DMS153 treated with DMSO at 0.1 percent for 48 hours (cell line): ENCODE results near the gene COL27A1.

Experiments used
- DNase-seq: peaks from one replicate; lab custom pipeline; 2025; ENCODE audit not compliant: unreplicated experiment; lab: John Stamatoyannopoulos, UW

The COL27A1 gene

GRCh38 chr9:114166103-114166470 lies 10.8 kb downstream of the COL27A1 start:
- DNase-seq = no peak

DNA sequence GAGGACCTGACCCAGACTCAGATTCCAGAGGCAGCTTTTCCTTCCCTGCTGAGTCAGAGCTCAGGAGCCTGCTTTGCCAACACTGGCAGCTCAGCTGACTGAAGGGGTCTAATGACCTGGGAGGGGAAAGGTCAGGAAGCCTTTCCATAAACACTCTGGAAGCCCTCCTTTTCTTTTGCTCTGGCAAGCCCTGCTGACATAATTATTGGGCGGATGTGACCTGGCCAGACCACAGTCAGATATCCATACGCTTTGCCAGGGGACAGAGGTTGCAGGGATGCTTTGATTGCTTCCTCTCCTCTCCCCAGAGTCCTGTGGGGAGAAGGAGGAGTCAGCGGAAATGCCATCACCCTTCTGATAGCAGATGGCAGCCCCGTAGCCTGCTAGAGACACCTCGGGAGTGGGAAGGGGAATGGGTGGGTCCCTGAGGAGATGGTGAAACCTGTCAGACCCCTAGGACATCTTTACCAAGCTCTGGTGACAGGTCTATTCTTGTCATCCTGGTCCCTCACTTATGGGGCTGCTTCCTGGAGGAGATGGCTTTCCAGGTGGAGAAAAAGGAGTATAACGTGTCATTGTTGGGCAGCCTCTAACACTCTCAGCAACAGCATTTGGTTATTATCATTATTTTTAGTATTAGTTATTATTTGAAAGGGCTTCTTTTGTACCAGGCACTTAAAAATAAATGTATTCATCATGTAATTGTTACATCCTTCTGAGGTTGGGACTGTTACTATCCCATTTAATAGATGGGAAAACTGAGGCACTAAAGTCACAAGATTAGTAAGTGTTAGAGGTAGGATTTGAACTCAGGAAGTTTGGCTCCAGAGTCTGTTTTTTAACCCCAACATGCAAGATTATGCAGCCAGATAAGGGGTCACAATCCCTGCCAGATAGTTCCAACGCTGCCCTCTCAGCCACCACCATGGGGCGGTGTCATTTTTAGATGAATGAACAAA lies 11.6 kb downstream of the COL27A1 start:
- no peak for DNase-seq

- DNase-seq = no peak
These were observed 12.3 kb downstream of the COL27A1 start for GRCh38 chr9:114167591-114168091.

DNA sequence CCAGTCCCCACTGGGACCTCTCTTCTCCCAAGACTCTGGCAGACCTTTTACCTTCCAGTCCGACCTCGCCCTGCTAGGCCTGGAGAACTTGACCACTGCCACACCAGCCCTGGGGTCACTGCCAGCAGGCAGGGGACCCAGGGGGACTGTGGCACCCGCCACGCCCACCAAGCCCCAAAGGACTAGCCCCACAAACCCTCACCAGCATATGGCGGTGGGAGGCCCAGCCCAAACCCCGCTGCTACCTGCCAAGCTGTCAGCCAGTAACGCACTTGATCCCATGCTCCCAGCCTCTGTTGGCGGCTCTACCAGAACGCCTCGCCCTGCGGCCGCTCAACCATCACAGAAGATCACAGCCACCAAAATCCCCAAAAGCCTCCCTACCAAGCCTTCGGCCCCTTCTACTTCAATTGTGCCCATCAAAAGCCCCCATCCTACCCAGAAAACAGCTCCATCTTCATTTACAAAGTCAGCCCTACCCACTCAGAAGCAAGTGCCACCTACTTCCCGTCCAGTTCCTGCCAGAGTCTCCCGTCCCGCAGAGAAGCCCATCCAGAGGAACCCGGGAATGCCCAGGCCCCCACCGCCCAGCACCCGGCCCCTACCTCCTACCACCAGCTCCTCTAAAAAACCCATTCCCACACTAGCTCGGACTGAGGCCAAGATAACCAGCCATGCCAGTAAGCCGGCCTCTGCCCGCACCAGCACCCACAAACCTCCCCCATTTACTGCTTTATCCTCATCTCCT lies 13.1 kb downstream of the COL27A1 start:
- no peak for DNase-seq

GRCh38 chr9:114169029-114169951 lies 14.0 kb downstream of the COL27A1 start:
- DNase-seq = no peak

DNA sequence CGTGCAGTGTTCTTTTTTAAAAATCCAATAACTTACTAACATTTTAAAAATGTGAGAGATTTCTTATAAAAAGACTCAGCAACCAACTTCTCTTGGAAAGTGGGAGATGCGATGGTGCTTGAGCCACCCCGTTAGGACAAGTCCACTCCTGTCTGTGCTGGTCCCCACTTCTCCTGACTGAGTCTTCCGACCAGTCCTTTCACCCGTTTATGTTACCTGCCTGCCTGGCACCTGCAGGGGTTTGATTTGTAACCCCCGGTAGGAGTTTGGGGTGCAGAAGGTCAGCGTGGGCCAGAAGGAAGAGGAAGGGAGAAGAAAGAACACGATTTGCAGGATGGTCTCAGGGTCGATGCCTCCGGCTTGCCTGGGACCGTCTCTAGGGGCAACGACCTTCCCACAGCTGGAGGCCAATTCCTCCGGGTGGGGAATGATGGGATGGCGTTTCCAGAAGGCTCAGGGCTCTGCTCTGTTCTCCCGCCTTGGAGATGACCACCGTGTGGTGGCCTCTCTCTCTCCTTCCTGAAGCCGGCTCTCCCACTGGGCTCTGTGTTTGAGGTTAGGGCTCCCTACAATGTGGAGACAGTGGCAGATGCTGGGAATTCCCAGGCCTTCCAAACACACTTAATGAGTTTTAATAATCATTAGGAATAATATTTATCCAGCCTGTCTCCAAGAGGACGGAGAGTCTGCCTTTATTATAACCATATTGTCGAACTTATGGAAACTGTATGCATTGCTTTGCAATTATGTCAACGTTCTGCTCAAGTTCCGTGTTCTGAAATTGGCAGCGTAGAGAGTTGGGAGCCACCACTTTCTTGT lies 14.8 kb downstream of the COL27A1 start:
- DNase-seq = no peak

DNA sequence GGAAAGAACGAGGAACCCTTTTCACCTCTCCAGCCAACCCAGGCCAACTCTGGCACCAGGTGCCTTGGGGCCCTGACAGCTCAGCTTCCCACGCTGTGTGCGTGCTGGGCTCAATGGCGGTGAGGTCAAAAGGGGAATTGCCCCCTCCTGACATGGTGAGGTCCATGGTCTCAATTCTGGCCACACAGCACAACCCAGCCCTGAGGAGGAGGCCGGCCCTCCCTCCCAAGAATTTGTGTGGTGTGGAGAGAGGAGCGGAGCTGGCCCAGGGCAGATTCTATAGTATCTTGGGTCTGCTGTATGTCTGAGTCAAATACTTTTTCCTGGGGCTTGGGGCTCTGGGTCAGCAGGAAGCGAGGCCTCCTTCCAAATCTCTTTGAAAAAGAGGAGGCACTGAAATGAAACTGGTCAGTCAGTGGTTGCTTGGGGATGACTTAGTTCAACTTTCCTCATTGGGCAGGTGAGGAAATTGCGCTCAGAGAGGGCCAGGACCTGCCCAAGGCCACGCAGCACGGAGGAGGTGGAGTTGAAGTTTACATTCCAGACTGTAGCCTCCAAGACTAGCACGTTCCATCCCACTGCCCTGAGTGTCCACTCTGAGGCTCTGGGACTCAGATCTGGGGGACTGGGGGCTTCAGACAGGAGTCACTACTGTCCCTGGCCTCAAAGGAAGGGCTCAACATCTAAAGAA lies 15.6 kb downstream of the COL27A1 start:
- no peak for DNase-seq

- no peak for DNase-seq
These were observed 16.2 kb downstream of the COL27A1 start for GRCh38 chr9:114171500-114171899.

GRCh38 chr9:114172981-114173833 lies 17.9 kb downstream of the COL27A1 start:
- DNase-seq = no peak

GRCh38 chr9:114174557-114174875 lies 19.2 kb downstream of the COL27A1 start:
- no peak for DNase-seq

GRCh38 chr9:114174876-114175771 lies 19.8 kb downstream of the COL27A1 start:
- DNase-seq = no peak

DNA sequence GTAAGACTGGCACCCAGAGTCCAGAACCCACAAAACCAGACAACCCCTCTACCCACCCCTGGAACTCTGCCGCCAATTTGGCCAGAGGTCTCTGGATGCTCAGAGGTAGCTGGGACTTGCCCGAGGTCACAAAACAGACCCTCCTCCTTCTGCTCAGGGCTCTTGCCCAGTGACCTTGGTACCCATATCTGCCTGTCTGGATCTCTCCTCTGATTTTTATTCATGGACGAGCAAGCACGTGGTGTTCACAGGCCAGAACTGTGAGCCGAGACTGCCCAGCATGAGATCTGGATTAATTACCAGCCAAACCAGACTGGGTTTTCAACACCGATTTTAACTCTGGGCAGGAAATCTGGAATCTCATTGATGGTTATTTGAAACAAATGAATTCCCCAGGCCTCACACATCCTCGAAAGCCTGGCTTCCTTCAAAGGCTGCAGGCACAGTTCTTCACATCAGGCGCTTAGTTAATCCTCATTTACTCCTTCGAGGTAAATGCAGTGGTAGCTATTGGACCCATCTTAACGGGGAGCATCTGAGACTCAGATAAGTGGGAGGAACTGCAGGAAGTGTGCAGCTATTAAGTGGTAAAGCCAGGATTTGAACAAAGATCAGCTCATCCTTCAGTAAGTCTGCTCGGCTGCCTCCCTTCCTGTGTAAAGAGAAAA lies 21.4 kb downstream of the COL27A1 start:
- no peak for DNase-seq

GRCh38 chr9:114177423-114178064 lies 22.2 kb downstream of the COL27A1 start:
- no peak for DNase-seq

- no peak for DNase-seq
These were observed 22.7 kb downstream of the COL27A1 start for GRCh38 chr9:114178076-114178475.

DNA sequence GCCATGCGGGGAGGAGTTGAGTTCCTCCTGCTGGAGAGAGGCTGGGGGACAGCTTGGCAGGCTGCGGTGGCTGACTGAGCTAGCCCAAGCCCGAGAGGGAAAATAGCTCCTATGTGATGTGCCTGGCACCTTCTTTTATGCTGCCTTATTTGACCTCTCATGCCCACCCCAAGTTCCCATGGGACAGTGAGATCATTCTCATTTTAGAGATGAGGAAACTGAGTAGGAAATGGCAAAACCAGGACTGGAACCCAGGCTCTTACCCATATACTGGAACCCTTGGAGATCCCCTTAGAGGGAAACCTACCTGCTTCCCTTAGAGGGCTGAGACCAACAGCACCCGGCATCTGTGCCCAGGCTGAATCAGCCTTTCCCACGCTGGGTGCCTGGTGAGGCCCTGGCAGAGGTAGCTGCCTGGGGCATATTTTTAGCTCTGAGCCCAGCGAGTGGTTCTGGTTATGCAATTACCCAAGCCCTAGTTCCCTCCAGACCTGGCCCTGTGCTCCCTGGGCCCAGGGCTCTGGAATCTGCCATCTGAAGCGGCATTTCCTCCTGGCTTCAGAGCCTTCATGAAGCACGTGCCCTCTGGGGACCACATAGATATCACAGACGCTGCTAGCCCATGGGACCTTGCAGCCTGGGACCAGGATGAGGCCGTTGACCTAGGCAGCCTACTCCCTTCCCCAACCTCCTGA lies 23.6 kb downstream of the COL27A1 start:
- no peak for DNase-seq

DNA sequence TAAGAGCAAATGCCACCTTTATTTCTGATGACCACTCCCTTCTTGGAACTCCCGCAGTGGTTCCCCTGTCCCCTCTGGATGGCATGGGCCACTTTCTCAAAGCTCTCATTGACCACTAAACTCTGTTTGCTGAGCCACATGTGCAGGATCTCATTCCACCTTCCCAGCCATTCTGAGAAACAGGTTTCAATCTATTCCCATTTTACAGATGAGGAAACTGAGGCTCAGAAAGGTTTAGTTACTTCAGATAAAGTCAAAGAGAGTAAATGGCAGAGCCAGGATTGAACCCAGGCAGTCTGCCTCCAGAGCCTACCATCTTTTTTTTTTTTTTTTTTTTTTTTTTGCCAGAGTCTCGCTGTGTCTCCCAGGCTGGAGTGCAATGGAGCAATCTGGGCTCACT lies 24.2 kb downstream of the COL27A1 start:
- no peak for DNase-seq
